Islet of Langerhans (tissue), 1 donor: ENCODE results near the gene CKM.
A peak's percentile ranks its signal among the peaks of the same experiment; 100 is the strongest.

Experiments used
- FAIRE-seq: peaks from one replicate; lab custom pipeline; 2011; peaks lifted over from hg19 to GRCh38; lab: Jason Lieb, UNC

Gene CKM

GRCh38 chr19:45322744-45323281, at the start of gene CKM:
CKM (minus strand) TSS chr19:45322875; CDS start chr19:45319713, 3,162 bp downstream.
- no peak for FAIRE-seq

GRCh38 chr19:45370410-45371204, 47.9 kb upstream of the CKM start, which contains the start of gene ERCC2:
ERCC2 (minus strand) TSS chr19:45370573; CDS start chr19:45370540, 33 bp downstream.
- FAIRE-seq: peak; percentile 68

GRCh38 chr19:45368737-45369340, 46.2 kb upstream of the CKM start:
- no peak for FAIRE-seq

- FAIRE-seq: no peak
These were observed 45.5 kb upstream of the CKM start for GRCh38 chr19:45368127-45368526.

GRCh38 chr19:45364696-45365095, 42.0 kb upstream of the CKM start:
- FAIRE-seq: no peak

DNA sequence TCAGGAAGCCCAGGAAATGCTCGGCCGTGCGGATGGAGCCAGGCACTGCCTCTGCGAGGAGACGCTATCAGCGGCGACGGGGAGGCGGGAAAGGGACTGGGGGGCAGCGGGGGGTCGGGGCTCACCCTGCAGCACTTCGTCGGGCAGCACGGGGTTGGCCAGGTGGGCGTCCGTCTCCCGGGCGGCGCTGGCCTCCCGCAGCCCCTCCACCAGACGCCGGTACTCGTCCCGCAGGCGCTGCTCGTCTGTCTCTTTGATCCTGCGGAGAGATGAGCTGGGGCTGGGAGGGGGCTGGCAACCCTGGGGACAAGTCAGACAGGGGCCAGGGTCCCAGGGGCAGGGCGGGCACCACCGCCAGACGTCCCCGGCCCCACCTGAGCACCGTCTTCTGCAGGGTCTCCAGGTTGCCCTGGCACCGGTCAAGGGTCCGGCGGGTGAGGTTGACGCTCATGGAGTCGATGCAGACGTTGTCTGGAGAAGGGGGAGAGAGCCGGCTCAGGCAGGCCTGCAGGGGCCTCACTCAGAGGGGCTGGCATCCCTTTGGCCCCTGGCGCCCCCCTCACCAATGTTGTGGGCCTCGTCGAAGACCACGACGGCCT, 41.3 kb upstream of the CKM start:
- FAIRE-seq: no peak

DNA sequence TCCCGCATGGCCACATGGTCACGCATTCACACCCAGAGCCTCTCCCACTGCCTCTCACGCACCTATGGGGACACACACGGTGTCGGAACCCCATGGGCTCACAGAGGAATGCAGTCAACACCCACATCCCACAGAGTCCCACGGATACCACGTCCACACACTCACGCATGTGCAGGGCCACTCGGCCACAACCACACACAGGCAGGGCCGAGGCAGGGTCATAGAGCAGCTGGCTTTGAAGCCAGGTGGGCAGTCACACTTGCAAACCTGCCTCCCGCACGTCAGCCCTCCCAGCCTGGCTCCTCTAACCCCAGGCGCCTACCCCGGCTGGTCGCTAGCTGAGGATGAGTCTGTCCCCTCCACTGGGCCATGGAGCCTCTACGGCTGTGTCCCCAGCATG, 39.6 kb upstream of the CKM start:
- no peak for FAIRE-seq

- no peak for FAIRE-seq
These were observed 38.9 kb upstream of the CKM start for GRCh38 chr19:45361608-45362007.

DNA sequence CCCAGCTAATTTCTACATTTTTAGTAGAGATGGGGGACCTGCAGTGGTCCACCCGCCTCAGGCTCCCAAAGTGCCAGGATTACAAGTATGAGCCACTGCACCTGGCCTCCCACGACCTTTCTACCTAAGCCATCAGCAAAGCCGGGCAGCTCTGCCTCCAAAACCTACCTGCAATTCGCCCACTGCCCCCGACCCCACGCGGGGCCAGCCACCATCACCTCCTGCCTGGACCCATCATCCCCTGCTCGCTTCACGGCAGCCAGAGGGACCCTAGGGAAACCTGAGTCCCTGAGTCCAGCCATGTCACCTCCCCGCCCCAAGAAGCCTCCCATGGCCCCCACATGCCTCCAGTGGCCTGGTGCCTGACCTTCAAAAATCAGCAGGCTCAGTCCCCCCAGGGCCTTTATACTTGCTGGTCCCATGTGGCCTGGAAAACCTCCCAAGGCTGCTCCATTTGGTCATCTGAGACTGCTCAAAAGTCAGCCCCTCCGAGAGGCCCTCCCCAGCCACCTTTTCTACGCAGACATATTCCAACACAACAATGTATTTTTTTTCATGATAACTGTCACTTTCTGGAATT, 35.6 kb upstream of the CKM start:
- FAIRE-seq: no peak

DNA sequence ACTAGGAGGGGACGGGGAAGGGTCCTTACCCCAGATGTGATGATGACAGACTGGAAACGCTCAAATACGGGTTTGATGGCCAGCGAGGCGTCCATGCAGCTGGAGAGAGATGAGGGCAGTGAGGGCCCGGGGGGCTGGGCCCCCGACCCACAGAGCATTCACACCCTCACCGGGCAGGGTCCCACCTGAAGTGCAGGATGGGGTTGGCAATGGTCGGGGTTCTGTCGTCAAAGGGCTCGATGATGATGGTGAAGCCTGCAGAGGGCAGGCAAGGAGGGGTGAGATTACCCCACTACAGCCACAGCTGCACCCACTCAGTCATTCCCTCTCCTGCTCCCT, 34.7 kb upstream of the CKM start:
- no peak for FAIRE-seq

DNA sequence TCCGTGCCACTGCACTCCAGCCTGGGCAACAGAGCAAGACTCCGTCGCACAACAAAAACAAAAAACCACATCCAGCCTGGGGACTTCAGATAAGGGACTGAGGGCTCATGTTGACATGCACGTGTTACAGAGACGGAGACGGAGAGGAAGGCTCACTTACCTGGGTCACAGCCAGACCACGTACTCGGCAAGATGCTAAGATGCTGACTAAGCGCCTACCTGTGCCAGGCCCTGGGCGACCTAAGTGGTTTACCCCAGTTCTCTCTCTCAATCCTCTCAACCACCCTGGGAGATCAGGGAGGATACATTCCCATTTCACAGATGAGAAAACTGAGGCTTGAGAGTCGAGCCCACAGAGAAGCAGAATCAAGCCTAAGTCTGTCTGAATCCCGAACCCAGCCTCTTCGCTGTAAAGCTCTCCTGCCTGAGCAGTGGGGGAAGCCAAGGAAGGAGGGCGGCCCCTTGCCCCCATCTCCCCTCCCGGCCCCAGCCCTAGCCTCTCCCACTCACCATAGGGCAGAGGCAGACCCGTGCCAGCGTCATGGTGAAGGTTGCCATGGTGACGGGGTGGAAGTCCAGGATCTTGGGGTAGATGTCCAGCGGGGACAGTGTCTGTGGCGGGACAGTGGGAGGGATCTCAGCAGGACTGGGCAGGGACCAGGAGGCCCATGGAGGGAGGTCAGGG, 34.2 kb upstream of the CKM start:
- no peak for FAIRE-seq

DNA sequence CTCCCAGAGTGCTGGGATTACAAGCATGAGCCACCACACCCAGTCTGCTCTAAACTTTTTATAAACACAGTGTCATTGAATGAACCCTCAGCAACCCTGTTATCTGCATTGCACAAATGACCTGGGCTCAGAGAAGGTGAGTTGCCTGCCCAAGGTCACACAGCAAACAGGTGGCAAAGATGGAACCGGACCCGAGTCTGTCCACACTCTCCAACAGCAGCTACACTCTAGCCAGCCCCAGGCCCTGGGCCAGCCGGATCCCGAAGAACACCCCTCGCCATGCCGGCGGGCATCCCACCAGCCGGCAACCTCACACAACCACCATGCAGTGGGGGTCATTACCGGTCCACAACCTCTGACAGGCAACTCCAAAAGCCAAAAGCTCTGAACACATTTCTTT, 33.2 kb upstream of the CKM start:
- no peak for FAIRE-seq

DNA sequence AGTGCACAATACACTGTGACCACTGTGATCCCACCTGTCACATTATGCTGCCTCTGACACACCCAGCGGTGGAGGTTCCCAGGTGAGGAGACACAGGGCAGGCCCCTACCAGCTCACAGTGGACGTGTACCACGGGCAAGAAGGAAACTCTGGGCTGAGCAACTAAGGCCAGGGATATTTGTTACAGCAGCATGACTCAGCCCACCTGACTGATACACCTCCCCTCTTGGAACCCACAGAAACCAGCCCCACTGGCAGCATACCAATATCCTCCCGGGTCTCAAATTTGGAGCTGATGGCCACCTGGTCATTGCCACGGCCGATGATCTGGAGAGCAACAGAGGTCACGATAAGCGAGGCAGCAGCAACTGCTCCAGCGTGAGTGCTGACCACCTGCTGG, 32.7 kb upstream of the CKM start:
- FAIRE-seq: no peak

DNA sequence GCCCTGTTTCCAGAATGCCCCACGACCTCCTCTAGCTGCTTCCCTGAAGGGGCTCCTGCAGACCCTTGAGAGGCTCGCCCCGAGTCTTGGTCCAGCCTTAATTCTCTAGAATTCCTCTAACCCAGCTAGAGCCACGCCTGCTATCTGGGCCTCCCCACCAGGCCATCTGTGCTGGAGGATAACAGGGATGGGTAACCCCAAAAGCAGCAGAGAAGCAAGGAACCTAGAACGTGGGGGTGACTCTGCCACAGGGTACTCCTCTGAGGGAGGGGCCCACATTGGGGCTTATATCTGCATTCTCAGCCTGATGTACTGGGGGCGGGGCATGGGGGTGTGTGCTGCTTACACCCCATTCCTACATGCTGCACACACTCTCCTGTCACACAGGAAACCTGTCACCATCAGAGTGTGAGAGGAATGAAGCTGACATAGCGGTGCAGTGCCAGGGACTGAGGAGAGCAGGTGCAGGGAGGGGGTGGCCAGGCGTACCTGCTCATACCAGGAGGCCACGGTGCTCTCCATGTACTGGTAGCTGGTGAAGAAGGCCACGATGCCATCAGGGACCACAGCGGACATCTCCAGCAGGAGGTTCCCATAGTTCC, 31.7 kb upstream of the CKM start:
- FAIRE-seq: no peak

GRCh38 chr19:45352914-45353796, 30.5 kb upstream of the CKM start:
- FAIRE-seq: no peak

DNA sequence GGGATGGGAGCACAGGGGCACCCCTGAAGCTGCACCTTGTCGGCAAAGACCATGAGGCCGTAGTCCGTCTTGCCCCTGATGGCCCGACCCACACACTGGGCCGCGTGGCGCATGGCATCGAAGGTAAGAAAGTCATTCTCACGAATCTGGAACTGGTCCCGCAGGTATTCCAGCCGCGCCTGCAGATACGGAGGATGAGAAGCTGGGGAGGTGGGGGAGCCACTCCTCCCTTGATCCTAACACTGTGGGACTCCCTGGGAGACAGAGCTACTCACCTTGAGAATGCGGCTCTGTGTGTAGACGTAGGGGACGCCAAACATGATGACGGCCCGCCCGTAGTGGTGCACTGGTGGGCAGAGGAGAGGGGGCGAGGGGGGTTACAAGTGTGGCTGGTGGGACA, 29.8 kb upstream of the CKM start:
- FAIRE-seq: no peak

DNA sequence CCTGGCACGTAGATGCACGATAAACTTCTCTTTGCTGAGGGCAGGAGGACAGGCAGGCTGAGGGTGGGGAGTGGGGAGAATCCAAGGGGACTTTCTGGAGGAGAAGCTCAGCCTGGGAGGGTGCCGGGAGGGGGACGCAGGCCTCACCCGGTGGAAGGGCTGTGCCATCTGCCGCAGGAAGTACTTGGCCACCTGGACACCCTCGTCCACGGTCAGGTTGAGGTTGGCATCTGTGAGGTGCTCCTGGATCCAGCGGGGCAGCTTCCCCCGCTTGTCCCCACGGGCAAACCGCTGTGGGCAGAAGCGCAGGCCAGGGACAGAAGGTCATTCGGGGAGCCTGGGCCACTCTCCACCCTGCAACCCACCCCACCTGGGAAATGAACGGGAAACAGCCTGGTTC, 29.4 kb upstream of the CKM start:
- FAIRE-seq: no peak

DNA sequence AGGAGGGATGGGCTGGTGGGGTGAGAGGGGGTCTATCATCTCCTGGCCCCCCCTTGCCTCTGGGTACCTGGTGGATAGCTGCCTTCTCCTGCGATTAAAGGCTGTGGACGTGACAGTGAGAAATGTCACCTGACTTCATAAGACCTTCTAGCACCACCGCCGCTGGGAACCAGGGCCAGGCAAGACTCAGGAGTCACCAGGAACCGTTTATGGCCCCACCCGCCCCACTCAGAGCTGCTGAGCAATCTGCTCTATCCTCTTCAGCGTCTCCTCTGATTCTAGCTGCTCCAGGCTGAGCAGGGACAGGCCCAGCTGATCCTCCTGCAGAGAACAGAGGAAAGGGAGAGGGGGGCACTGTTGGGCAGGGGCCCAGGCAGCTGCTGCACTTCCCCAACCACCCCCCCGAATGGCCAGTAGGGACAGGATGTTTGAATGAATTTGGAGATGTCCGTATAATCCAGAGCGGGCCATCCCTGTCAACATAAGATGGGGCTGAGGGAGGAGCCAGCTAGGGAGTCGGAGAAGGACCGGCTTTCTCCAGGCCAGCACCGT, 28.8 kb upstream of the CKM start:
- no peak for FAIRE-seq

GRCh38 chr19:45350477-45351058, 27.9 kb upstream of the CKM start:
- FAIRE-seq: no peak

GRCh38 chr19:45349430-45349941, 26.8 kb upstream of the CKM start:
- no peak for FAIRE-seq
